HEK293 (cell line): Measurements from ENCODE around the gene GM2A.
A peak's percentile ranks its signal among the peaks of the same experiment; 100 is the strongest.

ENCODE experiments used
- CTCF ChIA-PET: fragments of 350-600 bp; formaldehyde crosslinking; extraction: SDS; loops from one replicate; lab custom pipeline; 2021; ENCODE audit warnings: antibody characterized with exemption; lab: Yijun Ruan, JAX
- POLR2A ChIA-PET: fragments of 300-600 bp; formaldehyde crosslinking; extraction: SDS; loops from one replicate; lab custom pipeline; 2020; ENCODE audit warnings: antibody characterized with exemption, inconsistent platforms; lab: Yijun Ruan, JAX
- H3K27ac ChIP-seq: fragments of 200-500 bp; sonication (Bioruptor generic); 2 replicates; pipeline ENCODE4 v1.5.1; 2014; ENCODE audit warnings: low read depth, low read length, control low read depth, inconsistent platforms; ENCODE audit errors: extremely low read depth
- H3K36me3 ChIP-seq, 2 experiments: fragments of 200-500 bp in 1 of 2; sonication (Bioruptor generic) in 1 of 2; 1 replicate in 1 of 2; 2 replicates in 1 of 2; pipeline ENCODE4 v1.5.1; 2014 to 2017; ENCODE audit warnings: inconsistent platforms in 2 of 2, low read length in 2 of 2; ENCODE audit not compliant: control insufficient read depth in 2 of 2, insufficient read depth in 1 of 2
- H3K4me1 ChIP-seq: fragments of 200-500 bp; sonication (Bioruptor generic); 2 replicates; pipeline ENCODE4 v1.5.1; 2014; ENCODE audit warnings: mild to moderate bottlenecking, low read length, inconsistent platforms; ENCODE audit not compliant: control insufficient read depth, insufficient read depth
- H3K4me3 ChIP-seq: 2 replicates; pipeline ENCODE4 v1.5.1; 2011; ENCODE audit warnings: low read depth, mild to moderate bottlenecking, control low read depth, low read length, moderate library complexity
- H3K9me3 ChIP-seq: fragments of 200-500 bp; sonication (Bioruptor generic); 2 replicates; pipeline ENCODE4 v1.5.1; 2014; ENCODE audit warnings: low read depth, low read length, inconsistent platforms; ENCODE audit not compliant: control insufficient read depth, insufficient read depth
- HOXC10 ChIP-seq: sonication (generic); formaldehyde crosslinking; IDR thresholded peaks from 2 replicates; pipeline ENCODE4 v1.8.1; 2023; ENCODE audit warnings: mild to moderate bottlenecking, missing genetic modification reagents
- KLF1 ChIP-seq: fragments of 450-650 bp; formaldehyde crosslinking; IDR thresholded peaks from 2 replicates; pipeline ENCODE4 v1.5.1; 2016; ENCODE audit warnings: missing biosample characterization, missing genetic modification characterization
- KLF10 ChIP-seq: fragments of 450-650 bp; IDR thresholded peaks from 2 replicates; pipeline ENCODE4 v1.5.1; 2018; ENCODE audit warnings: missing biosample characterization, mild to moderate bottlenecking, missing genetic modification characterization
- REPIN1 ChIP-seq: fragments of 450-650 bp; formaldehyde crosslinking; IDR thresholded peaks from 2 replicates; pipeline ENCODE4 v1.5.1; 2017; ENCODE audit warnings: missing biosample characterization, missing genetic modification characterization, low read depth
- SP2 ChIP-seq: fragments of 450-650 bp; formaldehyde crosslinking; IDR thresholded peaks from 2 replicates; pipeline ENCODE4 v1.5.1; 2016; ENCODE audit warnings: missing biosample characterization, missing genetic modification characterization
- SP3 ChIP-seq: fragments of 450-650 bp; formaldehyde crosslinking; IDR thresholded peaks from 2 replicates; pipeline ENCODE4 v1.5.1; 2016; ENCODE audit warnings: missing biosample characterization, missing genetic modification characterization
- ZBTB7A ChIP-seq: fragments of 450-650 bp; formaldehyde crosslinking; IDR thresholded peaks from 2 replicates; pipeline ENCODE4 v1.5.1; 2016; ENCODE audit warnings: low read depth, missing biosample characterization, missing genetic modification characterization
- ZFHX2 ChIP-seq: fragments of 450-650 bp; formaldehyde crosslinking; conservative IDR thresholded peaks from 2 replicates; pipeline ENCODE4 v1.5.1; 2016; ENCODE audit warnings: missing biosample characterization, missing genetic modification characterization
- ZFP69B ChIP-seq: fragments of 450-650 bp; formaldehyde crosslinking; IDR thresholded peaks from 2 replicates; pipeline ENCODE4 v1.5.1; 2016; ENCODE audit warnings: missing biosample characterization, missing genetic modification characterization
- ZNF10 ChIP-seq: fragments of 450-650 bp; formaldehyde crosslinking; IDR thresholded peaks from 2 replicates; pipeline ENCODE4 v1.5.1; 2017; ENCODE audit warnings: missing biosample characterization, missing genetic modification characterization
- ZNF121 ChIP-seq: fragments of 450-650 bp; formaldehyde crosslinking; IDR thresholded peaks from 2 replicates; pipeline ENCODE4 v1.5.1; 2016; ENCODE audit warnings: missing biosample characterization, missing genetic modification characterization
- ZNF133 ChIP-seq: fragments of 450-650 bp; formaldehyde crosslinking; IDR thresholded peaks from 2 replicates; pipeline ENCODE4 v1.5.1; 2016; ENCODE audit warnings: missing biosample characterization, missing genetic modification characterization
- ZNF157 ChIP-seq: fragments of 450-650 bp; formaldehyde crosslinking; IDR thresholded peaks from 2 replicates; pipeline ENCODE4 v1.5.1; 2016; ENCODE audit warnings: missing biosample characterization, missing genetic modification characterization
- ZNF302 ChIP-seq: fragments of 450-650 bp; formaldehyde crosslinking; IDR thresholded peaks from 2 replicates; pipeline ENCODE4 v1.5.1; 2016; ENCODE audit warnings: missing biosample characterization, missing genetic modification characterization, low read depth
- ZNF335 ChIP-seq: fragments of 450-650 bp; formaldehyde crosslinking; conservative IDR thresholded peaks from 2 replicates; pipeline ENCODE4 v1.5.1; 2016; ENCODE audit warnings: missing biosample characterization, missing genetic modification characterization
- ZNF664 ChIP-seq: fragments of 450-650 bp; formaldehyde crosslinking; IDR thresholded peaks from 2 replicates; pipeline ENCODE4 v1.5.1; 2016; ENCODE audit warnings: missing biosample characterization, missing genetic modification characterization
- ZNF670 ChIP-seq: fragments of 450-650 bp; formaldehyde crosslinking; IDR thresholded peaks from 2 replicates; pipeline ENCODE4 v1.5.1; 2016; ENCODE audit warnings: missing biosample characterization, missing genetic modification characterization, low read depth
- ZNF791 ChIP-seq: fragments of 450-650 bp; formaldehyde crosslinking; IDR thresholded peaks from 2 replicates; pipeline ENCODE4 v1.5.1; 2016; ENCODE audit warnings: missing biosample characterization, missing genetic modification characterization
- ZNF792 ChIP-seq: fragments of 450-650 bp; formaldehyde crosslinking; IDR thresholded peaks from 2 replicates; pipeline ENCODE4 v1.5.1; 2016; ENCODE audit warnings: missing biosample characterization, missing genetic modification characterization
- TF ChIP-seq, protein P1 (sequence below): fragments of 450-650 bp; formaldehyde crosslinking; IDR thresholded peaks from 2 replicates; pipeline ENCODE4 v1.5.1; 2016; ENCODE audit warnings: missing biosample characterization, missing genetic modification characterization, borderline replicate concordance
- TF ChIP-seq, protein P2 (sequence below): fragments of 450-650 bp; formaldehyde crosslinking; IDR thresholded peaks from 2 replicates; pipeline ENCODE4 v1.5.1; 2016; ENCODE audit warnings: missing biosample characterization, missing genetic modification characterization
- TF ChIP-seq, protein P3 (sequence below): fragments of 450-650 bp; formaldehyde crosslinking; IDR thresholded peaks from 2 replicates; pipeline ENCODE4 v1.5.1; 2016; ENCODE audit warnings: missing biosample characterization, missing genetic modification characterization, borderline replicate concordance
- TF ChIP-seq, protein P4 (sequence below): fragments of 450-650 bp; formaldehyde crosslinking; IDR thresholded peaks from 2 replicates; pipeline ENCODE4 v1.5.1; 2016; ENCODE audit warnings: missing biosample characterization, missing genetic modification characterization

GM2A gene

DNA sequence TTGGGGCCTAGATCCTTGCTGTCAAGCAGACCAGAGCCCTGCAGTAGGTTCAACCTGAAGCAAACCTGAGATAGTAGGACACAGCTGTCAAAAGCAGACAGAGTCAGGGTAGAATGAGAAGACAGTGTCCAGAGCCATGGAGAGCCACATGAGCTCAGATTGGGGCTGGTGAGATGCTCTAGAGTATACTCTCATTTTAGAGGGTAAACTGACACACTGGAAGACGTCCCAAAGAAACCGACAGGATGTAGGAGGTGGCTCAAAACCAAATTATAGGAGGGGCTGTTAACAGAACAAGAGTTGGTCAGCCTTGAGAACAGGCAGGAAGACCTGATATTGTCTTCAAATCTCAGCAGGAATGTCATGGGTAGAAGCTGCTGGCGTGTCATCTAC, 40.6 kb upstream of the GM2A start:
- ChIA-PET CTCF (interaction anchor here (0.6 to 1.3 kb wide), 5 partner anchors 10 to 161 kb away, joined by 3 read pairs; no protein-coding TSS in a partner anchor), POLR2A (interaction anchor here (1.3 kb wide), 1 partner anchor 11 kb away, joined by 4 read pairs; the partner anchor contains the start of gene CCDC69)
- H3K4me1 ChIP-seq = 0 out of 2 replicates have a peak, but pooled peaks cover 4% of the 10 kb centered on the region
- H3K36me3 ChIP-seq = no peaks in the 10 kb centered on the region
- H3K9me3 ChIP-seq = no peaks in the 10 kb centered on the region
- no peak for TF ChIP-seq ZNF670
- no peak for TF ChIP-seq ZFHX2
- TF ChIP-seq REPIN1 (tag by site-specific recombination) = no peak
- TF ChIP-seq, protein P1, sequence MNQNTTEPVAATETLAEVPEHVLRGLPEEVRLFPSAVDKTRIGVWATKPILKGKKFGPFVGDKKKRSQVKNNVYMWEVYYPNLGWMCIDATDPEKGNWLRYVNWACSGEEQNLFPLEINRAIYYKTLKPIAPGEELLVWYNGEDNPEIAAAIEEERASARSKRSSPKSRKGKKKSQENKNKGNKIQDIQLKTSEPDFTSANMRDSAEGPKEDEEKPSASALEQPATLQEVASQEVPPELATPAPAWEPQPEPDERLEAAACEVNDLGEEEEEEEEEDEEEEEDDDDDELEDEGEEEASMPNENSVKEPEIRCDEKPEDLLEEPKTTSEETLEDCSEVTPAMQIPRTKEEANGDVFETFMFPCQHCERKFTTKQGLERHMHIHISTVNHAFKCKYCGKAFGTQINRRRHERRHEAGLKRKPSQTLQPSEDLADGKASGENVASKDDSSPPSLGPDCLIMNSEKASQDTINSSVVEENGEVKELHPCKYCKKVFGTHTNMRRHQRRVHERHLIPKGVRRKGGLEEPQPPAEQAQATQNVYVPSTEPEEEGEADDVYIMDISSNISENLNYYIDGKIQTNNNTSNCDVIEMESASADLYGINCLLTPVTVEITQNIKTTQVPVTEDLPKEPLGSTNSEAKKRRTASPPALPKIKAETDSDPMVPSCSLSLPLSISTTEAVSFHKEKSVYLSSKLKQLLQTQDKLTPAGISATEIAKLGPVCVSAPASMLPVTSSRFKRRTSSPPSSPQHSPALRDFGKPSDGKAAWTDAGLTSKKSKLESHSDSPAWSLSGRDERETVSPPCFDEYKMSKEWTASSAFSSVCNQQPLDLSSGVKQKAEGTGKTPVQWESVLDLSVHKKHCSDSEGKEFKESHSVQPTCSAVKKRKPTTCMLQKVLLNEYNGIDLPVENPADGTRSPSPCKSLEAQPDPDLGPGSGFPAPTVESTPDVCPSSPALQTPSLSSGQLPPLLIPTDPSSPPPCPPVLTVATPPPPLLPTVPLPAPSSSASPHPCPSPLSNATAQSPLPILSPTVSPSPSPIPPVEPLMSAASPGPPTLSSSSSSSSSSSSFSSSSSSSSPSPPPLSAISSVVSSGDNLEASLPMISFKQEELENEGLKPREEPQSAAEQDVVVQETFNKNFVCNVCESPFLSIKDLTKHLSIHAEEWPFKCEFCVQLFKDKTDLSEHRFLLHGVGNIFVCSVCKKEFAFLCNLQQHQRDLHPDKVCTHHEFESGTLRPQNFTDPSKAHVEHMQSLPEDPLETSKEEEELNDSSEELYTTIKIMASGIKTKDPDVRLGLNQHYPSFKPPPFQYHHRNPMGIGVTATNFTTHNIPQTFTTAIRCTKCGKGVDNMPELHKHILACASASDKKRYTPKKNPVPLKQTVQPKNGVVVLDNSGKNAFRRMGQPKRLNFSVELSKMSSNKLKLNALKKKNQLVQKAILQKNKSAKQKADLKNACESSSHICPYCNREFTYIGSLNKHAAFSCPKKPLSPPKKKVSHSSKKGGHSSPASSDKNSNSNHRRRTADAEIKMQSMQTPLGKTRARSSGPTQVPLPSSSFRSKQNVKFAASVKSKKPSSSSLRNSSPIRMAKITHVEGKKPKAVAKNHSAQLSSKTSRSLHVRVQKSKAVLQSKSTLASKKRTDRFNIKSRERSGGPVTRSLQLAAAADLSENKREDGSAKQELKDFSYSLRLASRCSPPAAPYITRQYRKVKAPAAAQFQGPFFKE (tag by site-specific recombination) = no peak
- TF ChIP-seq, protein P2, sequence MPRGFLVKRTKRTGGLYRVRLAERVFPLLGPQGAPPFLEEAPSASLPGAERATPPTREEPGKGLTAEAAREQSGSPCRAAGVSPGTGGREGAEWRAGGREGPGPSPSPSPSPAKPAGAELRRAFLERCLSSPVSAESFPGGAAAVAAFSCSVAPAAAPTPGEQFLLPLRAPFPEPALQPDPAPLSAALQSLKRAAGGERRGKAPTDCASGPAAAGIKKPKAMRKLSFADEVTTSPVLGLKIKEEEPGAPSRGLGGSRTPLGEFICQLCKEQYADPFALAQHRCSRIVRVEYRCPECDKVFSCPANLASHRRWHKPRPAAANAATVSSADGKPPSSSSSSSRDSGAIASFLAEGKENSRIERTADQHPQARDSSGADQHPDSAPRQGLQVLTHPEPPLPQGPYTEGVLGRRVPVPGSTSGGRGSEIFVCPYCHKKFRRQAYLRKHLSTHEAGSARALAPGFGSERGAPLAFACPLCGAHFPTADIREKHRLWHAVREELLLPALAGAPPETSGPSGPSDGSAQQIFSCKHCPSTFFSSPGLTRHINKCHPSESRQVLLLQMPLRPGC (tag by site-specific recombination) = no peak
- no peak for TF ChIP-seq ZNF792 (tag by site-specific recombination)
- TF ChIP-seq ZBTB7A (tag by site-specific recombination) = no peak
- TF ChIP-seq ZNF664 (tag by site-specific recombination) = no peak
- no peak for TF ChIP-seq ZNF157 (tag by site-specific recombination)
- no peak for TF ChIP-seq ZNF791 (tag by site-specific recombination)
- TF ChIP-seq, all 188 proteins: peak for 0
- no peak overlapping the region for H3K27ac ChIP-seq
- H3K4me3 ChIP-seq = no peak overlapping the region

DNA sequence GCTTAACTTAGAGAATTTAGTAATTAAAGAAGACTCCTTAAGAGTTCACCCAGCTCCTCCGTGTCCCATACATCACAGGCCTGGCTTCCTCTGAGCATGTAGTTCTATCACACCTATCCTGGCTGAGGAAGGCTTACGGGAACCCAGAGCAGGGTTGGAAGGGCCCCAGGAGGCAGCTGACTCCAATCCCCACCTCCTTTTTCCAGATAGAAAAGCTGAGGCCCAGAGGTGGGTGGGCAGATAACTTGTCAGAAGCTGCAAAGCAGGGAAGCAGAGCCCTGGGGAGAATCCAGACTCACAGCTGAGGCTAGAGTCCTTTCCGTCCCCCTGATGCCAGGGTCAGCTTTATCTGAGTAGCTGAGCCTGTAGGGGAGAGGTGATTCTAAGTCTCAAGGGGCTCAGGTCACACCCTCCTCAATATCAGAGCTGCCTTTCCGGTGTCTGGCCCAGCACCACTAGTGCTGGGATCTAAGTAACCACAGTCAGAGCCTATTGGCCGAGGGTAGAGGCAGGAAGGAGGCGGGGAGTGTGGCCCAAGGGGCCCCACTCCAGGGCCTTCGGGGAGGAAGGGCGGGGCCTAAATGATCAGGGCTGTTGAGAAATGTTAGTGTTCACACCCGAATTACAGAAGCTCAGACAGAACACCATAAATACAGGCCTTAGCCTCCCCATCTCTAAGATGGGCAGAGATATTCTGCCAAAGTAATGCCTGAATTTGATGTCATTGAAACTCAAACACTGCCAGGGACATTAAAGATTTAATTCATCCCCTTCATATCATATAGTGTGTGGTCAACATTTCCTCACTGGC, 39.0 kb upstream of the GM2A start:
- POLR2A ChIA-PET = interaction anchor here (0.5 to 3.1 kb wide), 3 partner anchors 10 to 39 kb away, joined by 4 to 46 read pairs (median 9); partner anchors contain the start of genes CCDC69 and GM2A
- CTCF ChIA-PET = interaction anchor here (0.5 to 1.6 kb wide), 5 partner anchors 9 to 131 kb away, joined by 3 to 8 read pairs (median 4); no protein-coding TSS in a partner anchor
- no peaks in the 10 kb centered on the region for H3K36me3 ChIP-seq
- TF ChIP-seq KLF10 (tag by site-specific recombination) (peak; percentile 68), ZNF10 (tag by site-specific recombination) (no peak), HOXC10 (CRISPR knock-in tag) (no peak), SP2 (tag by site-specific recombination) (peak; percentile 51), ZNF335 (tag by site-specific recombination) (0 out of 2 replicates have a peak, but pooled peaks have one; percentile 35), ZNF133 (no peak), ZNF121 (tag by site-specific recombination) (no peak), ZFP69B (tag by site-specific recombination) (peak; percentile 56; the same call in 1 of the 2 replicates), ZNF302 (tag by site-specific recombination) (no peak), SP3 (tag by site-specific recombination) (peak; percentile 45; the same call in 1 of the 2 replicates), KLF1 (tag by site-specific recombination) (peak; percentile 45; the same call in 1 of the 2 replicates)
- TF ChIP-seq, protein P3, sequence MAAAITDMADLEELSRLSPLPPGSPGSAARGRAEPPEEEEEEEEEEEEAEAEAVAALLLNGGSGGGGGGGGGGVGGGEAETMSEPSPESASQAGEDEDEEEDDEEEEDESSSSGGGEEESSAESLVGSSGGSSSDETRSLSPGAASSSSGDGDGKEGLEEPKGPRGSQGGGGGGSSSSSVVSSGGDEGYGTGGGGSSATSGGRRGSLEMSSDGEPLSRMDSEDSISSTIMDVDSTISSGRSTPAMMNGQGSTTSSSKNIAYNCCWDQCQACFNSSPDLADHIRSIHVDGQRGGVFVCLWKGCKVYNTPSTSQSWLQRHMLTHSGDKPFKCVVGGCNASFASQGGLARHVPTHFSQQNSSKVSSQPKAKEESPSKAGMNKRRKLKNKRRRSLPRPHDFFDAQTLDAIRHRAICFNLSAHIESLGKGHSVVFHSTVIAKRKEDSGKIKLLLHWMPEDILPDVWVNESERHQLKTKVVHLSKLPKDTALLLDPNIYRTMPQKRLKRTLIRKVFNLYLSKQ (tag by site-specific recombination) = no peak
- TF ChIP-seq, protein P4, sequence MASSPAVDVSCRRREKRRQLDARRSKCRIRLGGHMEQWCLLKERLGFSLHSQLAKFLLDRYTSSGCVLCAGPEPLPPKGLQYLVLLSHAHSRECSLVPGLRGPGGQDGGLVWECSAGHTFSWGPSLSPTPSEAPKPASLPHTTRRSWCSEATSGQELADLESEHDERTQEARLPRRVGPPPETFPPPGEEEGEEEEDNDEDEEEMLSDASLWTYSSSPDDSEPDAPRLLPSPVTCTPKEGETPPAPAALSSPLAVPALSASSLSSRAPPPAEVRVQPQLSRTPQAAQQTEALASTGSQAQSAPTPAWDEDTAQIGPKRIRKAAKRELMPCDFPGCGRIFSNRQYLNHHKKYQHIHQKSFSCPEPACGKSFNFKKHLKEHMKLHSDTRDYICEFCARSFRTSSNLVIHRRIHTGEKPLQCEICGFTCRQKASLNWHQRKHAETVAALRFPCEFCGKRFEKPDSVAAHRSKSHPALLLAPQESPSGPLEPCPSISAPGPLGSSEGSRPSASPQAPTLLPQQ = 0 out of 2 replicates have a peak, but pooled peaks have one; percentile 32

More for the DNA sequence above, 39.0 kb upstream of the GM2A start:
- Histone ChIP-seq H3K27ac (no peak overlapping the region; the same call in 1 of the 2 replicates), H3K4me1 (0 out of 2 replicates have a peak, but pooled peaks cover 4% of the 10 kb centered on the region), H3K9me3 (no peaks in the 10 kb centered on the region), H3K4me3 (no peak overlapping the region)
